ACC112 (cell line): ENCODE results near the gene MESD.

ENCODE experiments used
- H2AFZ ChIP-seq: fragments of 200-600 bp; sonication (generic); one replicate; pipeline ENCODE4 v1.6.0; 2017; ENCODE audit warnings: antibody characterized with exemption, low read length; ENCODE audit not compliant: unreplicated experiment
- H3K27ac ChIP-seq: fragments of 200-600 bp; sonication (generic); 2 replicates; pipeline ENCODE4 v1.5.1; 2014; ENCODE audit warnings: low read depth, mild to moderate bottlenecking, antibody characterized with exemption, low read length, moderate library complexity
- H3K27me3 ChIP-seq: fragments of 200-600 bp; sonication (generic); 2 replicates; pipeline ENCODE4 v1.6.1; 2014; ENCODE audit warnings: mild to moderate bottlenecking, antibody characterized with exemption, low read length, moderate library complexity, mixed read lengths; ENCODE audit not compliant: insufficient read depth
- H3K36me3 ChIP-seq: fragments of 200-600 bp; sonication (generic); 2 replicates; pipeline ENCODE4 v1.6.1; 2016; ENCODE audit warnings: mild to moderate bottlenecking, antibody characterized with exemption, low read length, moderate library complexity, mixed read lengths; ENCODE audit not compliant: insufficient read depth
- H3K4me1 ChIP-seq: fragments of 200-600 bp; sonication (generic); one replicate; pipeline ENCODE4 v1.6.1; 2016; ENCODE audit warnings: low read length, mixed read lengths; ENCODE audit not compliant: insufficient read depth, unreplicated experiment, control insufficient read depth
- H3K4me3 ChIP-seq: fragments of 200-600 bp; sonication (generic); 2 replicates; pipeline ENCODE4 v1.5.1; 2014; ENCODE audit warnings: mild to moderate bottlenecking, low read depth, low read length
- H3K79me2 ChIP-seq: fragments of 200-600 bp; sonication (generic); one replicate; pipeline ENCODE4 v1.6.0; 2016; ENCODE audit warnings: low read length; ENCODE audit not compliant: control insufficient read depth, unreplicated experiment, insufficient read depth

The MESD gene

DNA sequence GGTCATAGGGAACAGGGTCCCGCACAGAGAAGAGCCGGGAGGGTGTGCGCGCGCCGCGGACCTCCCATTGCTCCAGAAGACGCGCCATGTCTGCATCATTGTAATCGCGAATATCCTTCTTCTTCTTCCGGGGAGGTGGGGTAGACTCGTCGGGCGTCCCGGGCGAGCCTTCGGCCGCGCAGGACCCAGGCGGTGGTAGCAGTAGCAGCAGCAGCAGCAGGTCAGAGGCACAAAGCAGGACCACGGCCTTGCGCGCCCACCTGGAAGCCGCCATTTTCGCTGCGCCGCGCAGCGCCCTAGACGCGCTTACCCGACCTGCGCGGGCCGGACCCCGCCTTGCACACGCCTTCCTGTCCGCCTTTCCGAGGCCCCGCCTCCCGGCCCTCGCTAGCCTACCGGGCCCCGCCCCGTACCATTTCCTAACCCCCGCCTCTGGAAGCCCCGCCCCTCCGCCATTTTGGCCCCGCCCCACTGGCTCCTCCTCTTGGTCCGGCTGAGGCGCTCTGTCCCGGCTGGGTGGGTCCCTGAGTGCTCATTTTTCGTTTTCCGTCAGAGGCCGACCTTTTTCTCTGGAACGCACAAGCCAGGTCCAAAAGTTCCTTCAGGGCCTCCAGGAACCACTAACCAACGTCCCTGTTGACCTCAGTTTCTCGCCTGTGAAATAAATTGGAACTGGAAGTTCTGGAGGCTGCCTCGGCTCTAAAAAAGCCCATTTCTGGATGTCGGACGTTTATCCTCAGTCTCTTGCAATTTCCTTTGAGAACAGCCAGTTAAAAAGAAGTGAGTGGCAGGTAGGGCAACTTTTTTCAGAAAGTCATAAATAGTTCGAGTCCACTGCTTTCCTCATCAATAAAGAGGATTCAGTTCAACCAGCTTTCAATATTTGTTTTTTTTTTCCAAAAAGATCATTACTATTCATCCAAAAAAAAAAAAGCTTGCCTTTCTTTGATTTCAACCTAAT, at the start of gene MESD:
Gene MESD, minus strand, starts transcription at position 302 of the 961 bp plus-strand sequence. Its CDS starts 28 bp downstream, at position 274.
- Histone ChIP-seq H2AFZ (peak within 1 kb of the TSS; percentile 88), H3K4me3 (peak within 1 kb of the TSS; percentile 85), H3K79me2 (peaks cover 45% of the 10 kb centered on the region), H3K4me1 (peaks cover 46% of the 10 kb centered on the region), H3K27ac (peak within 1 kb of the TSS; percentile 80), H3K27me3 (no peaks in the 10 kb centered on the region), H3K36me3 (no peaks in the 10 kb centered on the region)

DNA sequence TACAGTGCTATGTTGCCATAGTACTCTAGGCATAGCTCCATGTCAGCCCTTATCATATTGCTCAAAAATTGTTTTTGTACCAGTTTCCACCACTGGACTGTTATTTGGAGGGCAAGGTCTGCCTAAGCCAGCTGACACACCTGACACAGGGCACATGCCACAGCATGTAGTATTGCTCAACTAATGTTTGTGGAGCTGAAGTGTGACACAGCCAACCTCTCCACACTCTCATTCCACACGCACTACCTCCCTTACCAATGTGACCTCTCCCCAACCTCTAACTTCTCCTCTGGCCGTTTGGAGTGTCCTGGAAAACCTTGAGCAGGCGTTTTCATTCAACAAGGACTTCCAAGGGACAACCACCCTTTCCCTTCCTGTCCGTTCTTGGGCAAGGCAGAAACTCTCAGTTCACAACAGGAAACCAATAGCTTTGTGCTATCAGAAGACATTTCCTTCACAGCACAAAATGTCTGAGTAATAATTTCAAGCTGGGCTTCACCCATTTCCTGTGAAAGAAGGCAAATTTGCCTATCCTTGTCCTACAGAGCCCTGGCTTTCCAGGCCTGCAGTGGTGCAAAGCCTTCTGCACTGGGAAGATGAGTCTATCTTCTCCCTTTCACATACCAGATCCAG, 49.5 kb upstream of the MESD start:
- H3K79me2 ChIP-seq, result no peaks in the 10 kb centered on the region
- H3K27me3 ChIP-seq, result no peaks in the 10 kb centered on the region
- no peak overlapping the region for H3K4me3 ChIP-seq
- no peaks in the 10 kb centered on the region for H3K4me1 ChIP-seq
- no peak overlapping the region for H3K27ac ChIP-seq
- no peaks in the 10 kb centered on the region for H3K36me3 ChIP-seq
- H2AFZ ChIP-seq, result no peak overlapping the region

DNA sequence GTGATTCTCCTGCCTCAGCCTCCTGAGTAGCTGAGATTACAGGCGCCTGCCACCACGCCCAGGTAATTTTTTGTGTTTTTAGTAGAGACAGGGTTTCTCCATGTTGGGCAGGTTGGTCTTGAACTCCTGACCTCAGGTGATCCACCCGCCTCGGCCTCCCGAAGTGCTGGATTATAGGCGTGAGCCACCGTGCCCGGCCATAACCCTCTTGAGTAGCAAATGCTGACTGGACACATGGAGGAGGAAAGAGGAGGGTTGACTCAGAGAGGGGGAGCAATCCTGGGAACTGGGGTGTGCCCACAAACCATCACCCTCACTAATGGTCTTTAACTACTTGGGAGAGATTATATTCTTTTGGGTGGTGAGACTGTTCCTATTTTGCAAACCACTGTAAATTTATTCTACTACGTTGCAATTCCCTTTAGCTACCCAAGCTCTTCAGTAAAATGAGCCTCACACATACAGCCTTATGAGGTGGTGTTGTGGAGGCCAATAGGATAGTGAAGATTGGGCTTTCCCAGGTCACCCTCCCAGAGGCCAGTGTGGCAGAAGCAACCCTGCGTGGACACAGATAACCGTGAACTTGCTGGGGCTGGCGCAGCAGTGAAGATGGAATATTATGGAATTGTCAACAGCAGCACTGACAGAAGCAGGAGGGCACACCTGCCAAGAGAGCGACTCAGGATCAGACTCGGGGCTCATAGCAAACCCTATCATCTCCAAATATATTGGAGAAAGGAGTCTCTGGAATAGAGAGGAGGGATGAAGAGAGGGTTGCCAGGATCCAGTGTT, 48.5 kb upstream of the MESD start:
- no peak overlapping the region for H2AFZ ChIP-seq
- H3K36me3 ChIP-seq, result no peaks in the 10 kb centered on the region
- H3K27me3 ChIP-seq, result no peaks in the 10 kb centered on the region
- H3K4me1 ChIP-seq, result no peaks in the 10 kb centered on the region
- no peak overlapping the region for H3K4me3 ChIP-seq
- H3K27ac ChIP-seq, result no peak overlapping the region
- no peaks in the 10 kb centered on the region for H3K79me2 ChIP-seq

DNA sequence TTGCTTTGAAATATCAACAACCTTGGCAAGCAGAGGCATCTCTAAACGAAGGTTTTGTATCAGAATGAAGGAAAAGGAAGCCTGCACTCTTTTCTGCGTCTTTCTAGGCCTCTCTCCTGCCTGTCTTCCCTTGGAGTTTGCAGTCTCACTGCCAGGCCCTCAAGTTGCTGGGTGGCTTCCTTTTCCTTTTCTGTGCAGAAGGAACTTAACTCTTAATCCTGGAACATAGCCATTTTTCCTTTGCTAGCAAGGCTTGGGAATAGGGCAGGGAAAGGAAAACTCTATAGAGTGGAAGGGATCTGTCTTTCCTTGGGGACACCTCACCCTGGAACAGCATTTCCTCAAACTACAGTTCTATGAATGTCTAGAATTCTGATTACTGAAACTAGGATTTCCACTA, 43.9 kb upstream of the MESD start:
- no peaks in the 10 kb centered on the region for H3K36me3 ChIP-seq
- no peaks in the 10 kb centered on the region for H3K27me3 ChIP-seq
- no peak overlapping the region for H2AFZ ChIP-seq

DNA sequence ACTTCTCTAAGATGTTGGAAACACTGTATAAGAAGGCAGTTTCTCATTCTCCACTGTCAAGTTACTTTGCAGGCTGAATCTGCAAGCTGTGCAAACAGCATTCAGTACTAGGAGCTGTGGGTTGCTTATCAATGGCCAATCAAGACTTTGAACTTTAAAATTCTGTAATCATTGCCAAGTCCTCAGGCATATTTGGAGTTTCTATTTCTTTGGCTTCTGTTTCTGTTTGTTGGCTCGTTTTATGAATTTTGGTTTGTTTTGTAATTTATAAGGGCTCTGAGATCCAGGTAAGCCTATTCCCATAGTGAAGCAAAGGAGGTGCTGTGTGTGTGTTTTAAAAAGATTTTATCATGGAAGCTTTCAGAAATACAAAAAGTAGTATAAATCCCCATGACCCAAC, 43.2 kb upstream of the MESD start:
- no peak overlapping the region for H2AFZ ChIP-seq
- H3K79me2 ChIP-seq, result no peaks in the 10 kb centered on the region
- H3K36me3 ChIP-seq, result no peaks in the 10 kb centered on the region
- no peaks in the 10 kb centered on the region for H3K27me3 ChIP-seq
- H3K4me3 ChIP-seq, result no peak overlapping the region
- H3K4me1 ChIP-seq, result peaks cover 7% of the 10 kb centered on the region
- H3K27ac ChIP-seq, result no peak overlapping the region

More for the DNA sequence above, 43.9 kb upstream of the MESD start:
- Histone ChIP-seq H3K79me2 (no peaks in the 10 kb centered on the region), H3K27ac (no peak overlapping the region), H3K4me3 (no peak overlapping the region), H3K4me1 (peaks cover 7% of the 10 kb centered on the region)

DNA sequence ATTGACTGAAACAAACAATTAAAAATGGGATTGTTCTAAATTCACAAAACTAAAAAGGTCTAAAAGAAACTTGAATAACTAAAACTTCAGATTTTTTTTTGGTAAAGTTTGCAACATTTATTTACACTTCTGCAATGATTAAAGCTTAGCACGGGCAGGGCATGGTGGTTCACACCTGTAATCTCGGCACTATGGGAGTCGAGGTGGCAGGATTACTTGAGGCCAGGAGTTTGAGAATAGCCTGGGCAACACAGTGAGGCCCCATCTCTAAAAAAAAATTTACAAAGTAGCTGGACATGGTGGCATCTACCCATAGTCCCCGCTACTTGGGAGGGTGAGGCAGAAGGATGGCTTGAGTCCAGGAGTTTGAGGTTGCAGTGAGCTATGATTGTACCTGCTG, 42.7 kb upstream of the MESD start:
- H3K4me3 ChIP-seq, result no peak overlapping the region
- no peaks in the 10 kb centered on the region for H3K27me3 ChIP-seq
- H3K27ac ChIP-seq, result no peak overlapping the region
- H3K36me3 ChIP-seq, result no peaks in the 10 kb centered on the region
- H3K79me2 ChIP-seq, result no peaks in the 10 kb centered on the region
- no peak overlapping the region for H2AFZ ChIP-seq
- H3K4me1 ChIP-seq, result peaks cover 7% of the 10 kb centered on the region

DNA sequence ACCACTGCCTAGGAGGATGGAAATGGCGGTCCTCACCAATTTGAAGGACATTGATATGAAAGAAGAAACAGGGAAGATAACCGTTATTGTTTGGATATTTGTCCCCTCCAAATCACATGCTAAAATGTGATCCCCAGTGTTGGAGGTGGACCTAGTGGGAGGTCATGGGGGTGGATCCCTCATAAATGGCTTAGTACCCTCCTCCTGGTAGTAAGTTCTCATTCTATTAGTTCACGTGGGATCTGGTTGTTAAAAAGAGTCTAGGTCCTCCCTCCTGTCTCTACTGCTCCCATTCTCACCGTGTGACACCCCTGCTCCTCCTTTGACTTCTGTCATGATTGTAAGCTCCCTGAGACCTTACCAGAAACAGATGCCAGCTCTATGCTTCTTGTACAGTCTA, 41.6 kb upstream of the MESD start:
- Histone ChIP-seq H3K27me3 (no peaks in the 10 kb centered on the region), H3K79me2 (no peaks in the 10 kb centered on the region), H2AFZ (no peak overlapping the region), H3K36me3 (no peaks in the 10 kb centered on the region), H3K4me1 (peaks cover 7% of the 10 kb centered on the region), H3K27ac (no peak overlapping the region), H3K4me3 (no peak overlapping the region)

DNA sequence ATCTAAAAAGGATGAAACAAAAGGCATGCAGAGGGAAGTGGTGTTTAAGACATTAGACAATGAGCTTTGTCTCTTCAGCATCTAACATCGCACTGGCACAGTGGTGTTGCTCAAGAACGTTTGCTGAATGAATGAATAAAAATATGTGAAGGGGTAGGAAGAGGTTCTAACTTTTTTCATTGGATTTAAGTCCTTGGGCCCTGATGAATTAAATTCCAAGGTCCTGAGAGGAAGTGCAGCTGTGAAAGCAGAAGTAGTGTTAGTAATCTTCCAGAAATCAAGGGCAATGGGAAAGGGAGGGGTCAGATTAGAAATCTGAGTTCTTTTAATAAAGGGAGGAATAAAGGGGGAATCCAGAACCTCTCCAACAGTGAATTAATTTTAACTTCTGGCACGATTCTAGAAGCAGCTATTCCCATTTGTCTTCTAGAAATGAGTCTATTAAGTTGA, 40.7 kb upstream of the MESD start:
- Histone ChIP-seq H2AFZ (no peak overlapping the region), H3K79me2 (no peaks in the 10 kb centered on the region), H3K4me3 (no peak overlapping the region), H3K4me1 (peaks cover 7% of the 10 kb centered on the region), H3K27me3 (no peaks in the 10 kb centered on the region), H3K27ac (no peak overlapping the region), H3K36me3 (no peaks in the 10 kb centered on the region)

DNA sequence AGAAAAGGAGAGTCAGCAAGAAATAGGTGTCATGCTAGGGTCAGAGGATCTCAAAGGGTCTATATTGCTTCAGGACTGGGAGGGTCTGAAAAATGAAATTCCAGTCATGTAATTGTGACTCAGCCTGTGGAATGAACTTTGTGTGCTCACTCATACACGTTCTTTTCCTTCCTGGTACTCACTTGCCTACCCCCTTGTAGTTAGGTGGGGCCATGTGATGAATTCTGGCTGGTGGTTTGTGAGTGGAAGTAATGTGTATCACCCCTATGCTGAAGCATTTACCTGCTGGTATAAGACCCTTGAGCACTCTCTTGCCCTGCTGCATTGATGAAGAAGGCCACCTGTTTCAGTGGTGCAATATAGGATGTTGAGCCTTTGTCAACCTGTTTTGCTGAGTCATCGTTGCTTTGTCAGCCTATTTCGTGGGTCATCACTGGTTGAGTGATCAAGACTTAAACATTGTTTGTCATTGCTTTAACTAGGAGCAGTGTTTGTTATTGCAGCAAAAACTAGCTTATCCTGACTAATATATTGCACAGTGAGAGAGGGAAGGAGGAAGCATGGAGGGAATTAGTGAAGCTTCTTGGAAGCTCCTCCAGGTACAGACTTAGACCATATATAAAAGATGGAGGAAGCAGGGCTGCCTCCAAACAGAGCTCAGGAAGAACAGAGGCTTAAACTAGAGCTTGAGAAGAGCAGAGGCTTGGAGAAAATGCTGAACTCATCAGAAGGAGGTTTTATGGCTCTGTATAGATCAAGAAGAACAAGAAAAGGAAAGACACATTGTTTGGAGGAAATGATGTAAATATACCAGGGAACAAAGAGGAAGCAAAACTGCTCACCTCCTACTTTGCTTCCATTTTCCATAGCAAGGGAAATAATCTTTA, 40.0 kb upstream of the MESD start:
- H3K79me2 ChIP-seq, result no peaks in the 10 kb centered on the region
- H3K4me1 ChIP-seq, result peaks cover 7% of the 10 kb centered on the region
- H3K4me3 ChIP-seq, result no peak overlapping the region
- no peak overlapping the region for H2AFZ ChIP-seq
- H3K27ac ChIP-seq, result no peak overlapping the region
- no peaks in the 10 kb centered on the region for H3K36me3 ChIP-seq
- no peaks in the 10 kb centered on the region for H3K27me3 ChIP-seq
